ENCODE data around the gene EXOSC2.

- TF ChIP-seq CTCF (conservative IDR thresholded peaks at IDR 0.05) (no peak), EZH2 (IDR thresholded peaks at IDR 0.05; ENCODE audit: low read depth) (no peak)
Observed at GRCh38 chr9:130745829-130746228, 52.2 kb downstream of the EXOSC2 start.
